BJ (cell line): ENCODE data around the gene CTNND2. TPM values are rescaled to one million over a fixed set of nuclear protein-coding genes. Genes with fewer than 3 reads are reported as not detected.

Experiments
- CTCF ChIA-PET: fragments of 350-600 bp; formaldehyde crosslinking; extraction: SDS; loops from one replicate; lab custom pipeline; 2021; ENCODE audit warnings: antibody characterized with exemption, inconsistent platforms; lab: Yijun Ruan, JAX
- POLR2A ChIA-PET: fragments of 300-600 bp; sonication (Branson Sonifier 250); formaldehyde crosslinking; extraction: SDS; loops from one replicate; lab custom pipeline; 2021; ENCODE audit warnings: antibody characterized with exemption; lab: Charles Lee
- DNase-seq: peaks from one replicate; pipeline ENCODE4 v3.0.0-alpha.2; 2011; ENCODE audit warnings: low read depth
- H3K27me3 ChIP-seq: 2 replicates; pipeline ENCODE4 v1.6.0; 2011; ENCODE audit warnings: low read length; ENCODE audit not compliant: control insufficient read depth, insufficient read depth
- H3K36me3 ChIP-seq: 2 replicates; pipeline ENCODE4 v1.5.1; 2011; ENCODE audit warnings: low read length; ENCODE audit not compliant: control insufficient read depth, insufficient read depth
- H3K4me3 ChIP-seq: 2 replicates; pipeline ENCODE4 v1.5.1; 2011; ENCODE audit warnings: low read depth, mild to moderate bottlenecking, control low read depth, low read length
- CTCF ChIP-seq: IDR thresholded peaks from 2 replicates; pipeline ENCODE4 v1.5.1; 2011; ENCODE audit warnings: low read depth, mild to moderate bottlenecking, control low read depth, inconsistent platforms, low read length, moderate library complexity; ENCODE audit not compliant: insufficient read depth
- polyA plus RNA-seq: library from polyadenylated mRNA; depleted of rRNA; stranded (reverse); fragments of >200 nt; gene quantifications from 2 replicates; pipeline ENCODE4 v1.2.3, GENCODE V29; 2011

CTNND2 gene
- polyA plus RNA-seq, 1 experiment, result not detected

GRCh38 chr5:11398728-11399127, 505.5 kb downstream of the CTNND2 start:
- POLR2A ChIA-PET, result no interaction called here
- no peak for TF ChIP-seq CTCF
- DNase-seq, result no peak
- H3K4me3 ChIP-seq, result no peak overlapping the region
- H3K36me3 ChIP-seq, result no peaks in the 10 kb centered on the region
- no peaks in the 10 kb centered on the region for H3K27me3 ChIP-seq
- CTCF ChIA-PET, result no interaction called here

- no peak overlapping the region for H3K4me3 ChIP-seq
- no peaks in the 10 kb centered on the region for H3K36me3 ChIP-seq
- H3K27me3 ChIP-seq, result no peaks in the 10 kb centered on the region
- no peak for DNase-seq
- ChIA-PET CTCF (no interaction called here), POLR2A (no interaction called here)
- TF ChIP-seq CTCF, result no peak
These were observed 506.7 kb downstream of the CTNND2 start for GRCh38 chr5:11397549-11397948.

- ChIA-PET CTCF (interaction anchor here (1.7 kb wide), 1 partner anchor 10 kb away, joined by 6 read pairs; no protein-coding TSS in a partner anchor), POLR2A (no interaction called here)
- Histone ChIP-seq H3K4me3 (no peak overlapping the region), H3K36me3 (no peaks in the 10 kb centered on the region), H3K27me3 (no peaks in the 10 kb centered on the region)
- TF ChIP-seq CTCF, result no peak
- no peak for DNase-seq
These were observed 507.3 kb downstream of the CTNND2 start for GRCh38 chr5:11396917-11397316.

GRCh38 chr5:11394933-11395332, 509.3 kb downstream of the CTNND2 start:
- CTCF ChIA-PET, result interaction anchor here (1.7 kb wide), 1 partner anchor 12 kb away, joined by 6 read pairs; no protein-coding TSS in a partner anchor
- POLR2A ChIA-PET, result no interaction called here
- Histone ChIP-seq H3K27me3 (no peaks in the 10 kb centered on the region), H3K4me3 (no peak overlapping the region), H3K36me3 (no peaks in the 10 kb centered on the region)
- no peak for TF ChIP-seq CTCF
- no peak for DNase-seq

- no peak overlapping the region for H3K4me3 ChIP-seq
- no peaks in the 10 kb centered on the region for H3K36me3 ChIP-seq
- DNase-seq, result no peak
- ChIA-PET POLR2A (no interaction called here), CTCF (no interaction called here)
- TF ChIP-seq CTCF, result no peak
- H3K27me3 ChIP-seq, result peaks cover 4% of the 10 kb centered on the region; the same call in 1 of the 2 replicates
These were observed 513.9 kb downstream of the CTNND2 start for GRCh38 chr5:11390291-11390767.
